IMR-90 (cell line): ENCODE results near the gene FCHSD2.

ENCODE experiments used
- BHLHE40 ChIP-seq: fragments of 150-350 bp; IDR thresholded peaks from 2 replicates; pipeline ENCODE4 v1.6.1; 2016; ENCODE audit warnings: mild to moderate bottlenecking, low read depth, low read length
- CEBPB ChIP-seq: IDR thresholded peaks from 2 replicates; pipeline ENCODE4 v1.6.1; 2012; ENCODE audit warnings: low read depth, low read length, improper control_type of control experiment
- CHD1 ChIP-seq: IDR thresholded peaks from 2 replicates; pipeline ENCODE4 v1.6.1; 2012; ENCODE audit warnings: low read depth, low read length, improper control_type of control experiment
- FOS ChIP-seq: fragments of 150-350 bp; IDR thresholded peaks from 2 replicates; pipeline ENCODE4 v1.6.1; 2016; ENCODE audit warnings: low read depth, low read length
- MAFK ChIP-seq: IDR thresholded peaks from 2 replicates; pipeline ENCODE4 v1.6.1; 2012; ENCODE audit warnings: low read depth, low read length, improper control_type of control experiment
- MAZ ChIP-seq: IDR thresholded peaks from 2 replicates; pipeline ENCODE4 v1.6.1; 2012; ENCODE audit warnings: low read depth, mild to moderate bottlenecking, low read length, improper control_type of control experiment, moderate library complexity, borderline replicate concordance
- MXI1 ChIP-seq: IDR thresholded peaks from 2 replicates; pipeline ENCODE4 v1.6.1; 2012; ENCODE audit warnings: low read depth, mild to moderate bottlenecking, low read length, moderate library complexity, borderline replicate concordance
- POLR2A ChIP-seq: IDR thresholded peaks from 2 replicates; pipeline ENCODE4 v1.6.1; 2012; ENCODE audit warnings: mild to moderate bottlenecking, low read depth, low read length
- RFX5 ChIP-seq: IDR thresholded peaks from 2 replicates; pipeline ENCODE4 v1.8.0; 2012; ENCODE audit warnings: low read depth, mild to moderate bottlenecking, low read length, moderate library complexity
- USF2 ChIP-seq: fragments of 150-350 bp; IDR thresholded peaks from 2 replicates; pipeline ENCODE4 v1.6.1; 2017; ENCODE audit warnings: mild to moderate bottlenecking, antibody characterized with exemption, low read length, low read depth
- TF ChIP-seq, protein P1 (sequence below): conservative IDR thresholded peaks from 2 replicates; pipeline ENCODE4 v1.5.1; 2012; ENCODE audit warnings: mild to moderate bottlenecking, low read depth, low read length, improper control_type of control experiment

GRCh38 chr11:72925656-72926055, 216.5 kb downstream of the FCHSD2 start:
- no peak for TF ChIP-seq MAFK
- TF ChIP-seq CEBPB, result no peak
- TF ChIP-seq, protein P1, sequence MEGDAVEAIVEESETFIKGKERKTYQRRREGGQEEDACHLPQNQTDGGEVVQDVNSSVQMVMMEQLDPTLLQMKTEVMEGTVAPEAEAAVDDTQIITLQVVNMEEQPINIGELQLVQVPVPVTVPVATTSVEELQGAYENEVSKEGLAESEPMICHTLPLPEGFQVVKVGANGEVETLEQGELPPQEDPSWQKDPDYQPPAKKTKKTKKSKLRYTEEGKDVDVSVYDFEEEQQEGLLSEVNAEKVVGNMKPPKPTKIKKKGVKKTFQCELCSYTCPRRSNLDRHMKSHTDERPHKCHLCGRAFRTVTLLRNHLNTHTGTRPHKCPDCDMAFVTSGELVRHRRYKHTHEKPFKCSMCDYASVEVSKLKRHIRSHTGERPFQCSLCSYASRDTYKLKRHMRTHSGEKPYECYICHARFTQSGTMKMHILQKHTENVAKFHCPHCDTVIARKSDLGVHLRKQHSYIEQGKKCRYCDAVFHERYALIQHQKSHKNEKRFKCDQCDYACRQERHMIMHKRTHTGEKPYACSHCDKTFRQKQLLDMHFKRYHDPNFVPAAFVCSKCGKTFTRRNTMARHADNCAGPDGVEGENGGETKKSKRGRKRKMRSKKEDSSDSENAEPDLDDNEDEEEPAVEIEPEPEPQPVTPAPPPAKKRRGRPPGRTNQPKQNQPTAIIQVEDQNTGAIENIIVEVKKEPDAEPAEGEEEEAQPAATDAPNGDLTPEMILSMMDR, result no peak
- no peak for TF ChIP-seq CHD1
- no peak for TF ChIP-seq MXI1
- no peak for TF ChIP-seq RFX5
- TF ChIP-seq USF2, result no peak
- no peak for TF ChIP-seq MAZ
- no peak for TF ChIP-seq FOS
- no peak for TF ChIP-seq POLR2A
- TF ChIP-seq BHLHE40, result no peak
